HG03108 (cell line): ENCODE measurements around the gene PYGB.
A peak's percentile ranks its signal among the peaks of the same experiment; 100 is the strongest.
"Not testable (repeated sequence)": the region's sequence is repeated elsewhere in the genome, so short reads cannot be mapped to it uniquely, and the experiment has no call there.

Experiments
- ATAC-seq: cut with Tn5 transposase; IDR thresholded peaks from one replicate; pipeline ENCODE4 v1.9.1; 2021; ENCODE audit warnings: moderate library complexity; ENCODE audit not compliant: unreplicated experiment

The PYGB gene

DNA sequence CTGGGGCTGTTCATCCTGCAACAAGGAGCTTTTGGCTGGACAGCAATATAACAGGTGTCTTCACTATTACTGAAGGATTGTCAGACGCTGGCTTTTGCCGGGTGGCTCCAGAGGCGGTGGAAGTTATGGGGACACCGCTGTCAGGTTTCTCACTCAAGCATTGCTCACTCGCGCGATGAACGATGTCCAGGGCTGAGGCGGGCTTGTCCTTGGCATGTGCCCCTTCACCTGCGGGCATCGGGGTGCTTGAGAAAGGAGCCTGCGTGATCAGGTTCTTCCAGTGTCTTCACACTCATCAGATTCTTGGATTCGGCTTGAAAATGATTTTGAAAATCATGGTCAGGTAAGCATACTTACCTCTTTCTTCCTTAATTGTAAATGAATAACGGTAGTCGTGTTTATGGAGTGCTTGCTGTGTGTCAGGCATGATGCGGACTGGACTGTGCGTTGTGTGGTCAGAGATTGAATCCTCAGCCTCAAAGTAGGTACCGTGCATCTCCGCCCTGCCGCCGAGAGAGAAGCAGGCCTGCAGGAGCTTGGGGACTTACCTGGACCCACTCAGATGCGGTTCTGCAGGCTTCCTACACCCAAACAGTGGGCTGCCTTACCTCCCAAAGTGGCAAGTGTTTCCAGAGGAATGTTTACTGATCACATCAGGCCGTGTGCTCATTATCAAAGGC lies 18.3 kb upstream of the PYGB start:
- no peak for ATAC-seq

DNA sequence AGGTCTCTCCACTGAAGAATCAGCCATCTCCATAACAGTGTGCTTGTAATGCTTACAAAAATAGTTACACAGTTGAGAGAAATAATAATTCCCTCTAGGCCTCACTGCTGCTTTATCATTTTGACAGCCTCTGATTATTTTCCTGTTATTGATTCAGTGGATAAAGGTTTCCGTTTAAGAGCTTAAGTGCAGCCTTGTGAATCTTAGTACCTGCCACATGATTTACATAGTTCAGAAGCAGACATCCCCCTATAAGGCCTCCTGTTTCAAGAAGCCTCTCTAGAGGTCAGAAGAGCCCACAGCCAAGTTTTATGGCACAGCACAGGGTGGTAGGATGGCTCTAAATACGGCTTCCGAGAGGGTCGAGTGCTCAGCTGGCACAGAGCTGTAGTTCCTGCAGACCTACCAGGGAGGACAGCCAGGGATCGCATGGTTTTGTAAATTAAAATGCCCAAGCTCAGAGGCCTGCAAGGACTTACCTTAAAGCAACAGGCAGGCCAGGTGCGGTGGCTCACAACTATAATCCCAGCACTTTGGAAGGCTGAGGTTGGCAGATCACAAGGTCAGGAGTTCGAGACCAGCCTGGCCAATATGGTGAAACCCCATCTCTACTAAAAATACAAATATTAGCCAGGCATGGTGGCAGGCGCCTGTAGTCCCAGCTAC lies 17.6 kb upstream of the PYGB start:
- ATAC-seq, result peak; percentile 97

DNA sequence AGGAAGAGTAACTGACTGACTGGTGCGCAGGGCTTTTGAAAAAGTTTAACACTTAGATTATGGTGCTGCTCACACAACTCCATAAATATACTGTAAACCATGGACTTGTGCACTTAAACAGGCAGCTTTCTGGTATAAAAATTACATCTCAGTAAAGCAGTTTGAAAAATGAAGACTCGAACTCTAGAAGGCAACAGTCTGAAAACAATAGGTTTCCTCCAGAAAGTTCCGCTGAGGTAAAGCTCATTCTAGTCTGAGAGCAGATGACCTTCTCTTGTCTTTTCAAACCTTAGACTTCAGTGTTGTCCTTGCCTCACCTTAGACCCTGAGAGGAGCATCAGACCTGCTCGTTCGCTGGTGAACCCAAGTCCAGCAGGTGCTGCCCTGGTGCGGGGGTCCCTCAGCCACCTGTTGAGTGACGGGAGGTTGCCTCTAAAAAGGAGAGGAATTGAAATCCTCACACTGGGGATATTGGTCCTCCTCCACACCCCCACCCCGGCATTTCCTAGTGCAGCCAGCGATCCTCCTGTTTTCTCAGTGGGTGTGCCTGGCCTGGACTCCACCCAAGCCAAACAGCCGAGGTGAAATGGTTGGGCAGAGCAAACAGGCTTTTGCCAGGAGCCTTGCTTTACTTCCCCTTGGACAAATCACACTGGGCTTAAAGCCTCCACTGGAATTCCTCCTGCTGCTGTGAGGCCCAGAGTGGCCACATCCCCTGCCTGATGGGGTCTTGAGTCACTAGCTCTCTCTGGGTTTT lies 14.7 kb upstream of the PYGB start:
- no peak for ATAC-seq

DNA sequence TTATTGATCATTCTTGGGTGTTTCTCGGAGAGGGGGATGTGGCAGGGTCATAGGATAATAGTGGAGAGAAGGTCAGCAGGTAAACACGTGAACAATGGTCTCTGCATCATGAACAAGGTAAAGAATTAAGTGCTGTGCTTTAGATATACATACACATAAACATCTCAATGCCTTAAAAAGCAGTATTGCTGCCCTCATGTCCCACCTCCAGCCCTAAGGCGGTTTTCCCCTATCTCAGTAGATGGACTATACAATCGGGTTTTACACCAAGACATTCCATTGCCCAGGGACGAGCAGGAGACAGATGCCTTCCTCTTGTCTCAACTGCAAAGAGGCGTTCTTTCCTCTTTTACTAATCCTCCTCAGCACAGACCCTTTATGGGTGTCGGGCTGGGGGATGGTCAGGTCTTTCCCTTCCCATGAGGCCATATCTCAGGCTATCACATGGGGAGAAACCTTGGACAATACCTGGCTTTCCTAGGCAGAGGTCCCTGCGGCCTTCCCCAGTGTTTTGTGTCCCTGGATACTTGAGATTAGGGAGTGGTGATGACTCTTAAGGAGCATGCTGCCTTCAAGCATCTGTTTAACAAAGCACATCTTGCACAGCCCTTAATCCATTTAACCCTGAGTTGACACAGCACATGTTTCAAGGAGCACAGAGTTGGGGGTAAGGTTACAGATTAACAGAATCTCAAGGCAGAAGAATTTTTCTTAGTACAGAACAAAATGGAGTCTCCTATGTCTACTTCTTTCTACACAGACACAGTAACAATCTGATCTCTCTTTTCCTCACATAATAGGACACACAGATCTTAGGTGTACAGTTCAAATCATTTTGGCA lies 13.7 kb upstream of the PYGB start:
- ATAC-seq, result not testable (repeated sequence)

DNA sequence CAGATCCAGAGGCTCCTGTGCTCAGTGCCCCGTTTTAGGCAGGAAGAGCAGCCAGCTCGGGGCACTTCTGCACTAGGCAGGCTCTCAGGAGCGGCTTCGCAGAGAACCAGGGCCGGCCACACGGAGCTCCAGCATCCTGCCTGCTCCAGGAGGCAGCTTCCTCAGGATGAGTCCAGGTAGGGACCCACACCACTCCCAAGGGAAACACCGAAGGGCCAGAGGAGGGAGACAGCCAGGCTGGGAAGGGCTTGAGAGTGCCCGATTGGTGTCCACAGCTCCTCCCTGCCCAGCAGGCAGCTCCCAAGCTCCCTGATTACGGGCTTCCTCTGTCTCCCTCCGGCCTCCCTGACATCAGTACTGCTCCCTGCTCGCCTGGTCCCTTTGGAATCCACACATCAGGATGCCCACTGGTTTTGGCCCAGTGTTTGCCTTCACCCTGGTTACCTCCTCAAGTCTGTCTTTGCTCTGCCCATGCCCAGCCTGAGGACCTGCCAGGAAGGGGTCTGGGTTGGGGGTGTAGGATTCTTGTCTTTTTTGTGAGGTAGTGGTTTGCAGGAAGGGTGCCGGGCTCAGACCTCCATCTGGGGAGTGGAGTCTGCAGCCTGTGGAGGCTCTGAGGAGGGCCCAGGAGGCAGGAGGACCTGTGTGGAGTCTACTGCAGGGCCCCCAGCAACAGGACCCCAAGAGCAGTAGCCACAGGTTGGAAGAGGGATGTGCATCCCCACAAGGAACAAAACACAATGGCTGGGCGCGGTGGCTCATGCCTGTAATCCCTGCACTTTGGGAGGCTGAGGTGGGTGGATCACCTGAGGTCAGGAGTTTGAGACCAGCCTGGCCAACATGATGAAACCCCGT lies 11.2 kb upstream of the PYGB start:
- ATAC-seq, result no peak

DNA sequence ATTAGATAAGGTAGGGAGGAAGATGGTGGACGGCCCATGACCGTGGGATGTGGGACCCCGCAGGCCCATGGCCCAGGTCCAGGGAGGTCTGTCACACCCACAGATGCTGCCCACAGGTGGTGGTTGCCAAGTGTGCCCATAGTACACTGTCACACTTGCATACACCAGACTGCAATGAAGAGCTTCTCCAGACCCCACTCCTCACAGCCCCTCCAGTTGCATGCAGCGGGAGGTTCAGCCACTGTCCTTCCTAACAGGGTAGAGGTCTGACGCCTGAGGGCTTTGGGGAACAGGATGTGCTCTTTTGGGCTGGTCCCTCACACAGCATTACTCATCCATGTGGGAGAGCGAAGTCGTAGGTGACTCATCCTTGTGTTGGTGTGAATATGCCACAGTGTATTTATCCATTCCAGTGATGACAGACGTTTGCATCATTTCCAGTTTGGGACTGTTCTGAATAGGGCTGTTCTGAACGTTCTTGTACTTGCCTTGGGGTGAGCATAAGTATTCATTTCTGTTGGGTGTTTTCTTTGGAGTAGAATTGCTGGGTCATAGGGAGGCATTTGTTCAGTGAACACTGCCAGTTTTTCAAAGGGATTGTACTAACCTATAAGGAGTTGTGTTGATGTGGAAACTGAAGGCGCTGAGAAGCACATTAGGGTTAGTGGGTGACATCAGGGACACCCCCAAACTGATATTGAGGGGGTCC lies 10.1 kb upstream of the PYGB start:
- no peak for ATAC-seq

DNA sequence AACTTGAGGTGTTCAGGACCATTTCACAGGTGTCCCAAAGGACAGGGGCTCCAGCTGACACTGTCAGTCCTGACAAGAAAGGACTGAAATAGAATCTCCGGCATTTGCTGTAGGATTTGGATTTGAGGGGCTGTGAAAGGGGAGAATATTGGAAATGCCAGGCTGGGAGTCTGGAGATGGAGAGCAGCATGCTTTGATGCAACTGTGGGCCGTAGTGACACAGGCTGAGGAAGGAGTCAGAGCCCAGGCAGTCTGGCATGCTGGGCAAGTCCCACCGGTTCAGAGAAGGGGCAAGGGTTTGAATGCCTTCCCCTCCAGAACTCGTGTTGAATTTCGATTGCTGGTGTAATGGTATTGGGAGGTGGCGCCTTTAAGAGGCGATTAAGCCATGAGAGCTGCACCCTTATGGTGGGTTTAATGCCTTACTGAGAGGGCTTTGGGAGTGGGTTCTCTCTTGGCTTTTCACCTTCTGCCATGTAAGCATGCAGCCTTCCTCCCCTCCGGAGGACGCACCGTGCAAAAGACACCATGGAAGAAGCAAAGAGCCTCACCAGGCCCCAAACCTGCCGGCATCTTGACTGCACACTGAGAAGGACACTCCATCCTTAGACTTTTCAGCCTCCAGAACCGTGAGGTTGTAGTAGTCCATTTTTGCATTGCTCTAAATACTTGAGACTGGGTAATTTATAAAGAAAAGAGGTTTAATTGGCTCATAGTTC lies 9.4 kb upstream of the PYGB start:
- ATAC-seq, result no peak

DNA sequence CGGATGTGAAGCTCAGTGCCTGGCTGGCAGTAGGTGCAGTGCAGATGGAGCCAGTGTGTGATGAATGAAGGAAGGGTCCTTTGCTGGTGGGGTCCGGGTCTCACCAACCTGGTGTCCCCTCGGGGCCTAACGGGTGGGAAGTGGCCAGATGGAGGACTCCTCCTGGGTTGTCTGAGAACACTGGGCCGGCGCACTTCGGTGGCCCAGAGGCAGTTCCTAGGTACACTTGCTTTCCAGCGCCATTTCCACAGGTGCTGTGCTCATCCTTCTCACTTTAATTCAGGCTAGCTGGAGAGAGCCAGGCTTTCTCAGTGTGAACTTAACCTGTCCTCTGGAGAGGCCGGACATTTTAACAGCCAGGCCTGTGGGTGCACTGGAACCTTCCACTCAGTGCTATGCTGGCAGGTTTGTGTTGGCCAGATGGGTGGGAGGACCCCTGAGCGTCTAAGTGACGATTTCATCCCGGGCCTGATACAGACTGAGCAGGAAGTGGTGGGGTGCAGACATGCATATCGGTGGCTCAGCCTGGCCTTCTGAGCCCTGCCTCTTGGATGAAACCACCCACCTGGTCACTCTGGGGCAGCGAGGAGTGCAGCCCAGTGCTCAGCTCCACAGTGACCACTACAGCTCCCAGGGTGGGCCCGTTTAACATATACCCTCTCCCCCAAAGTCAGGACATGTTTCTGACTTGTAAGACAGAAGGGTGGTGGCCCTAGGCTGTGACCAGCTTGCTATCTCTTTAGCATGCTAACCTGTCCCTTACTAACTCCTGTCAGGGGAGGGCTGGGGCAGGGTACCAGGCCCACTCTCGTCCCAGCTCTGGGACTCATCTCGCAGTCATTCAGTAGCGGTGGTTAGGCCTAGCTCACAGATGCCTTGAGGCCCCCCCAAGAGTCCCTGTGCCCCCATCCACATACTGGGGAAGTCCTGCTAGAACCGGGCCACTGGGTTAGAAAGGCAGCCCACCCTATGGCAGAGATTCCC lies 8.2 kb upstream of the PYGB start:
- ATAC-seq, result peak; percentile 62

DNA sequence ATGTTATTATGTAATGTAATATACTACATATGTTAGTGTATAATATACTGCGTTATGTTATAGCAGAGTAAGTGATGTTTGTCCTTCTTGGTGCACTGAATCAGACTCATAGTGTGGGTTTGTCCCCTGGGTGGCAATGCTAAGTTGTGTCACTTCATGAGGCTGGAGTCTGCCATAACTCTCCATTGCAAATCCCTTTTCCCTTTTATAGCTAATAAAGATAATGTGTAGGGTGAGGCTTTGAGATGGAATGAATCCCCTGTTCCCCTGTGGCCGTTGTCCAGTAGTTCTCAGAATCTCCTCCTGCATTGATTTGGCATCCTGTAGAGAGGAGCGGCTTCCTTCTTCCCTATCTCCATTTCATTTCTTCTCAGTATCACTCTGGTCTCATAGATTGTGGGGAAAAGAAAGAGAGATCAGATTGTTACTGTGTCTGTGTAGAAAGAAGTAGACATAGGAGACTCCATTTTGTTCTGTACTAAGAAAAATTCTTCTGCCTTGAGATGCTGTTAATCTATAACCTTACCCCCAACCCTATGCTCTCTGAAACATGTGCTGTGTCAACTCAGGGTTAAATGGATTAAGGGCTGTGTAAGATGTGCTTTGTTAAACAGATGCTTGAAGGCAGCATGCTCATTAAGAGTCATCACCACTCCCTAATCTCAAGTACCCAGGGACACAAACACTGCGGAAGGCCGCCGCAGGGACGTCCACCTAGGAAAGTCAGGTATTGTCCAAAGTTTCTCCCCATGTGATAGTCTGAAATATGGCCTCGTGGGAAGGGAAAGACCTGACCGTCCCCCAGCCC lies 6.8 kb upstream of the PYGB start:
- ATAC-seq, result not testable (repeated sequence)

DNA sequence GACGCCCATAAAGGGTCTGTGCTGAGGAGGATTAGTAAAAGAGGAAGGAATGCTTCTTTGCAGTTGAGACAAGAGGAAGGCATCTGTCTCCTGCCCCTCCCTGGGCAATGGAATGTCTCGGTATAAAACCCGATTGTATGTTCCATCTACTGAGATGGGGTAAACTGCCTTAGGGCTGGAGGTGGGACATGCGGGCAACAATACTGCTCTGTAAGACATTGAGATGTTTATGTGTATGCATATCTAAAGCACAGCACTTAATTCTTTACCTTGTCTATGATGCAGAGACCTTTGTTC lies 6.3 kb upstream of the PYGB start:
- not testable (repeated sequence) for ATAC-seq

DNA sequence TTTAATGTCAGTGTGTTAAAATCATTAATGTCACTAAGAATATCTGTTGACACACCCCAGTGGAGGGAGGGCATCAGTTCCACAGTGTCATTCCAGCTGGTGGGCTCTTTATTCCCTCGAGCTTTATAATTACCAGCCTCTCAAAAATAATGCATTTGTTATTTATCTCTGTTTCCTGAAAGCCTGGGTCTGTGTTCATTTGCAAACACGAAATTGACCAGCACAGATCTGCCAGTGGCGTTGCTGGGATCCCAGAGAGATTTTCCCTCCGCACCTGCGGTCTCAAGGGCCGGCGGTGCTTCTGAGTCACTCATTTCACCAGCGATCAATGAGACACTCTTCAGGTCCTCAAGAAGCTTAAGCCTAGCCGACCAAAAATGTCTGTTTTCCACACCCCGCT lies 5.7 kb upstream of the PYGB start:
- ATAC-seq, result no peak

DNA sequence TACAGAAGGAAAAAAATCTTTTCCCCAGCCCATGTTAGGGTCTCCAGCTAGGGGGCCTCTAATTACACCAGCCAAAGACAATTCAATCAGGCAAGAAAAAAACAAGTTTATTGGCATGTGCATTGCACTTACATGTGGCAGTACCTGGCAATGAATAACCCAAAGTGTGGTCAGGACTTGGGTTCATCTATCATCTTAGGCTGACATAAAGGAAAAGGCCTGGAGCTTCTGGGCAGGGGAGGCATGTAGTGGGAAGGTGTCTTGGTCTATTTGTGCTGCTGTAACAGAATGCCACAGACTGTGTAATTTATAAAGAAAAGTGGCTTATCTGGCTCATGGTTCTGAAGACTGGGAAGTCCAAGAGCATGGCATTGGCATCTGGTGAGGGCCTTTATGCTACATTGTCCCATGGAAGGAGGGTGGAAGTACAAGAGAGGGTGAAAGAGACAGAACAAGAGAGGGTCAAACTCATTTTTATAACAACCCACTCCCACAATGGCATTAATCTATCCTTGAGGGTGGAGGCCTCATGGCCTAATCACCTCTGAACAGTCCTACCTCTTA lies 4.4 kb upstream of the PYGB start:
- ATAC-seq, result no peak

DNA sequence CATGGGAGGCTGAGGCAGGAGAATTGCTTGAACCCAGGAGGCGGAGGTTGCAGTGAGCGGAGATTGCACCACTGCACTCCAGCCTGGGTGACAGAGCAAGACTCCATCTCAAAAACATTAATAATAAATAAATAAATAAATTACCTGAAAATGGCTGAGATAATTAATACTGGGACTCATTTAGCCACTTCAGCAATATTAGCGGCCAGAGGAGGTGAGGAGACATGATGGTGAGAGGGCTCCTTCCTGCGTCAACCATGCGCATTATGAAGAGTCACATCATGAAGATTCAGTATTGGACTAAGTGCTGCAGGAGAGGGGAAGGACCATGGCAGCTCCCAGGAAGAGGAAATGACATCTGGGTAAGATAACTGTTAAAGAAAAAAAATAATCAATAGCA lies 2.9 kb upstream of the PYGB start:
- ATAC-seq, result no peak

DNA sequence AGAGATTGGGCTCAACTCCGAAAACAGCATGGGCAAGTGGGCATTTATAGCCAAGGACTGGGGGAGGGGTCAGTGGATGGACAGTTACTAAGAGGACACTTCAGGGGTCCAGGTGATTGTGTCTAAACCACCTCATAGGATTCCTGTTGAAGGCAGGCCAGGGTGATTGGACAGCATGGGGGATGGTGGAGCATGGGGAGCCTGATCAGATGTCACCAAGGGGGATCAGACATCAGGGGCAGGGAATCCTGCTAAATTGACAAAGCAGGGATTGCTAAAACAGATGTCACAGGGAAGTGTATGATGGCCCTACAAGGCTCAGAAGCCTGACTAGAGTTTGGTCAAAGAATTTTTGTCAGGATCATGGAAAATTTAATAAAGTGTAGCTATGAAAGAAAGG lies 2.4 kb upstream of the PYGB start:
- no peak for ATAC-seq

DNA sequence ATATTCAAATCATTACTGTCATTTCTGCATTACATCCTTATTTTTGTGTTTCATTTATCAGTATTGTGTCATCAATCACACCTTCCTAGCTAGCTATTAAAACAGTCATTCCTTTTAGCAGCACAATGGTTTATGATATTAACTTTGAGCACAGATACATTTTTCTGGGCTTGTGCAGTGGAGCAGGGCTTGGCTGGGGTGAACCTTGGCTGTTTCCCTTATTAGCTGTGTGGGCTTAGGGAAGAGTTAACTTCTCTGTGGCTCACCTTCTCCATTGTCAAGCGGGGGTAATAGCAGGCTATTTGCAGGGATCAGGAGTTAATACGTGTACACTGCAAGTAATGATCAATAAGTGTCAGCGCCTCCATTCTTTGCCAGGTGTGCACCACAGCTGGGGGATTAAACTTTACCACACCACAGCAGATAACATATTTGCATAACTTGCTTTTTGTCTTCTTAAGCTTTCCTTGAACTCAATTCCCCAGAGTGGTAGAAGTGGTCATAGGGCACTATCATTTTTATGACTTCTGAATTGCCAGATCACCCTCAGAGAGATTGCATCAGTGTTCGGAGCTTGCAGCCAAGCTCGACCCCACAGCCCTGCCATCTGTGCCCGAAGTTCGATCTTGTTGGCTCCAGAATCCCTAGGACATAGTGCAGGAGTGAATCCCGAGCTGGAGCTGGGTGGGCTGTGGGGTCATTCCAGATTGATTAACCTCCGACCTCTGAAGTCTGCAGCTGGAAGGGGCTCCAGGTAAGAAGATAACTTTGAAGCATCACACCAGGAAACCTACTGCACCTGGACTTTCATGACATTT lies 1.5 kb upstream of the PYGB start:
- peak; percentile 26 for ATAC-seq

DNA sequence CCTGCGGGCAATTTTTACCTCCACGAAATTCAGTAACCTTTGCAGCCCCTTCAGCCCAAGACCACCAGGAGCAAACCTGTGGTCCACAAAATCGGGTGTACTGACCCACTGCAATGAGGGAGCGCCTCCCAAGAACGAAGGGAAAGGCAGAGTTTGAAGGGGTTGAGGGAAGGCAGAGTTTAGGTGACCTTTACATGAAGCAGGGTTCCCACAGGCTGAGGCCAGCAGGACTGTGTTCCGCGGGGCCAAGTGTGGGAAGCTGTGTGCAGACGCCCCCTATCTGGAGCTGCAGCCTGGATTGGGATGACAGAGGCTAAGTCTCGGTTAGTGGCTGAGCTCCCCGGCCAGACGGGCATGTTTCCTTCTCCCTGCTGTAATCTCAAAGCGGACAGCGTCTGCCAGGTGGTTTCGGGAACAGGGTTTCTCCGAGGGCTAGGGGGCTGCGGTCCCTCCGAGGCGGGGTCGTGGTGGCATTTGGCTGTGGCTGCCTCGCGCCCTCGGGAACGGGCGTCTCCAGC lies 826 bp upstream of the PYGB start:
- peak; percentile 1 for ATAC-seq
